ENCODE data around the gene RABGAP1.

The RABGAP1 gene

DNA sequence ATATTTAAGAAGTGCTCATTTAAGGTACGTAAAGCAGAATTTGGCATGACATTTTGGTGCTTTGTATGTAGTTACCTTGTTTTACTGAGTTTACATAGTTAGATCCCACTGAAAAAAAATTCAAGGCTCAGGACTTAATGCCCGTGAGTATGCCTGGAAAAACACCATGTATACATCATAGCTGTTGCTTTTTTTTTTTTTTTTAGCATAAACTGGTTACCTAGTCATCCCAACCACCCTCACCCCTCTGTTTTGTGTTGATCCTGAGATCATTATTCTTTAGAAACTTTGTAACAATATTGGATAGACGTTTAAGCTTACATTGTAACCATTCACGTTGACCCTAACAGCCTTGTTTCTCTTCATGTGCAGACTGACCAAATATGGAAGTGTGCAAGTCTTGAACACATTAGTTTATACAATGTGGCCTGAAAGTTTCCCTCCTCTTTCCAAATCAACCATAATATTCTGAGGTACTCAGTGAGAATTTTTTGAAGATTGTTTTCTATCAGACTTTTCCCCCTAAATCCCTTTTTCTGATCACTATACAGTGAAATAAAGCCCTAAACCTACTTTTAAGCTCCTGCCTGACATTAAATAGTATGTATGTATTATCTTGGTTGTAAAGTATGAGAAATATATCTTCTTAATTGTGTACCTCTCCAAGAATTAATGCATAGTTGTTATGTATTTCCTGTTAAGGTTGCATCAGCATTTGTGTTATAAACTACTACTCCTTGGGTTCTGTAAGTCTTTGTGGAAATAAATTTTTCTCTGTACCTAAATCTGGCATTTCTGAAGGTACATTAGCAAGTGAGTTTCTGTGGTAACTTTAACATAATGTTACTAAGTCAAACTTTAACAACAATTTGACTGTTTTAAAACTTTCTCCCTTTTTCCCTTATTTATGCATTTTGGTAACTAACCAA is 4.4 kb downstream of the RABGAP1 start:
- DNase-seq (ENCODE audit: low spot score), result no peak

DNA sequence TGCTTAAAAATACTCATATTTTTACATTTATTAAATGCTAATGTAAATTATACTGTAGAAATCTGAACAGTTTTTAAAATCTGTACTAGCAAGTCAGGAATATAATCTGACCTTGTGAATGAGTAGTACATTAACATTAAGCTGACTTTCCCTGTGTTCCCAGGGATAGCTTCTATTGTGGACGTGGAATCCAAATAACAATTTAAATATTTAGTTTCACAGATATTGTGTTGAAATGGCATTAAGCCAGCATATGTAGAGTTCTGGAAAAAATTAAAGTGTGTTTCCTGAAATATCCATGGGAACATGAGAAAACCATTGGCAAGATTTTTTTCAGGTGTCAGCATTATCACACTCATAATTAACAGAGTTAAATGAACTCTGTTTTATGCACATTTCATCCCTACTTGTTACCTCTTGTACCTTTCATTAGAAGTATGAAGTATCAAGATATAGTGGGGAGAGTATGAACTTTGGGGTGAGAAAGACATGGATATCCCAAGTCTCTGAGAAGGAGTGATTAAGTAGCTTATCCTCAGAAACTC is 5.7 kb downstream of the RABGAP1 start:
- DNase-seq (ENCODE audit: low spot score), result no peak

DNA sequence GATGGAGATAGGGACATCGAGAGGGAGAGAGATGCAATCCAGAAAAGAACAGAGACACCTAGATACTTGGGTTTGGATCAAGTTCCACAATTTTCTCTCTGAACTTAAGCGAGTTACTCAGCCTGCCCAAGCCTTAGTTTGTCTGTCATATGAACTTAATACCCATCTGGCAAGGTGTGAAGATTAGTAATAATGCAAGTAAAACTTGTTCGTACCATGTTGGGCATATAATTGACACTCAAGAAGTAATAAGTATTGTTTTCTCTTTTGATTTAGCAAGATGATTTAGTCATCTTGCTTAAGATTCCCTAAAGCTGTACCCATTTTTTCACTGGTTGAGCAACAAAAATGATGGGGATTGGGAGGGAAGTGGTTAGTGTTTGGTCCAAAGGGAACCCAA is 7.5 kb downstream of the RABGAP1 start:
- DNase-seq (ENCODE audit: low spot score), result no peak

DNA sequence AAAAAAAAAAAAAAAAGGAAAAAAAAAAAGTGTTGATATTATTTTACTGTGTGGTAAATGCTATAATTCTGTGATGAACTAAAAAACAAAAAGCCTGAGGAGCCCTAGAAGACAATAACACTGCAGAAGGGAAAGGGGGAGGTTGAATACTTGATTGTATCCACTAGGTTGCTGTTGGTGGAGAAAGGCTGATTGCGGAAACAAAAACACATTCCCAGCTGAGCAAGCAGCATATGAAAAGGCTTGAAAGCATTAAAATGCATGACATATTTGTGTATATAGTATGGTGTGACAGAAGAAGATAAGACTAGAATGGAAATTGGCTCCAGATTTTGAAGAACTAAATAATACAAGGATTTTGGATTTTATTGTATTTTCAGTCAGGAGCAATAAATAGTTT is 8.9 kb downstream of the RABGAP1 start:
- no peak for DNase-seq (ENCODE audit: low spot score)

DNA sequence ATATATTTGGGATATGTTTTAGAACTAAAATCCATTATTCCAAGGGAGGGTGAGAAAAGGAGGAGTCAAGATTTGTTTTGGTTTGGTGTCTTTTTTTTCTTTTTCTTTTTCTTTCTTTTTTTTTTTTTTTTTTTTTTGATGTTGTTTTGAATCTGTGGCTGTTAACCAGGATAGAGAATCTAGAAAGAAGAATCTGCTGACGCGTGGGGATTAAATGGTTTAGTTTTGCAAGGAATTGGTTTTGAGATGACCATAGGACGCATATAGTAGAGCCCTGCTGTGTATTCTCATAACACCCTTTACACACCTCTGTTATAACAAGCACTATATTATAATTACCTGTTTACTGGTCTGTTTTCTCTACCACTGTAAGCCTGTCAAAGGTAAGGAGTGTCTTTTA is 9.4 kb downstream of the RABGAP1 start:
- DNase-seq (ENCODE audit: low spot score), result no peak

DNA sequence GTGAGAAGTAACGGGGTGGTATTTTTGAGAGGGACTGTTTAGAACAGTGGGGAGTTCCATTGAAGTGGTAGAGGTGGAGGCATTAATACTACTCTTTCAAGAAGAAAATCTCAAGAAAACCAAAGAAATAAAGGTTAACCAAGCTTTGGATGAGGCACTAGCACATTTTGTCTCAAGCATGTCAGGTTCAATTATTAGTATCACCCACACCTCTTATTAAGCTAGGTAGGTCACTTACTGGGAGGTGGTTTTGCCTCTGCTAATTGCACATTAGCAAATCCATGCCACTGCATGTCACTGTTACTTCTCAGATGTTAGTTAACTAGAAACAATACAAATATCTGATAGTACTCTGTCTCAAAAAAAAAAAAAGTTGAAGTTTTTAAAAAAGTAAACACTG is 10.2 kb downstream of the RABGAP1 start:
- DNase-seq (ENCODE audit: low spot score), result no peak

DNA sequence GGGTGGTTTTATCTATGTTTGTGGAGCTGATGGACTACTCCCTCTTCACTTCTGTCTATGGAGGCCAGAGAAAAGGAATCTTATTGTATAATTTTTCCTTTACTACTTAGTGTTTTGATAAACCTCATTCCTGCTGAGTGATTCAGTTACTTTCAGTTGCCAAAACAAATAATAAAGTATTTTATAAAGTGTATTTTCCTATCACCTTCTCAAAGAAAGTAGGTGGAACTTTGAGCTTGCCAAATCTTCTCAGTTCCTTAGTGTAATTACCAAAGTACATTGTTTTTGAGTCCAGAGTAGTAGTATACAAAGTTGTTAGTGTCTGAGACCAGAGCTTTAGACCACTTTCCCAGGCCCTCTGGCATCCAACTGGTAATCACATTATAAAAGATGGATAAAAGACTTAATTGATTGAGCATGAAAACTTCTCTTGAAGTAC is 13.5 kb downstream of the RABGAP1 start:
- no peak for DNase-seq (ENCODE audit: low spot score)

DNA sequence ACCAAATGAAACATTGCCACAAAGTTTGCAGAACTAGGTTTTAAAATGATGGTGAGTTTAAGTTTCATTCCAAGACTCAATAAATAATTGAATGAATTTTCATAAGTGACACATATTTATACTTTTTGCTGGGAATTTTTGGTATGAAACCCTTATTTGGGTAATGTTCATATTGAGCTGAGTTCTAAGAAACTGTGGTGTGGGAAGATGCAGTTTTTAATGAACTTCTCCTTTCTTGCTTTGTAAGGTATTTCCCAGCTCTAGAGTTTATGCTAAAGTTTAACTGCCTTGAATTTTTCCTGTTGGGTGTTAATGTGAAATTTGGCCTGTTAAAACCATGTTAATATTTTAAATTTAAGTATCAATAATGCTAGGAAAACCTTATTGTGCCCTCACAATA is 15.1 kb downstream of the RABGAP1 start:
- no peak for DNase-seq (ENCODE audit: low spot score)

DNA sequence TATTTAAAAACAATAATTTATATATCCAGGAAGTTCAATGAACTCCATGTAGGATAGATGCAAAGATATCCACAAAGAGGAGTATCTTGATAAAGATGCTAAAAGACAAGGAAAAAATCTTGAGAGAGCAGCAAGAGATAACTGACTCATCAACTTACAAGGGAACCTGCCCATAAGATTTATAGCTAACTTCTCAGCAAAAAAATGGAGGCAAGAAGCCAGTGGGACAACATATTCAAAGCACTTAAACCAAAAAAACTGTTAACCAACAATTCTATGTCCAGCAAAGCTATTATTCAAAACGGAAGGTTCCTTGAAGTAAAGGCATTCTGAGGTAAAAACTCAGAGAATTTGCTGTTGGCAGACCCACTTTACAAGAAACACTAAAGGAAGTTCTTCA is 20.3 kb downstream of the RABGAP1 start:
- DNase-seq (ENCODE audit: low spot score), result no peak

DNA sequence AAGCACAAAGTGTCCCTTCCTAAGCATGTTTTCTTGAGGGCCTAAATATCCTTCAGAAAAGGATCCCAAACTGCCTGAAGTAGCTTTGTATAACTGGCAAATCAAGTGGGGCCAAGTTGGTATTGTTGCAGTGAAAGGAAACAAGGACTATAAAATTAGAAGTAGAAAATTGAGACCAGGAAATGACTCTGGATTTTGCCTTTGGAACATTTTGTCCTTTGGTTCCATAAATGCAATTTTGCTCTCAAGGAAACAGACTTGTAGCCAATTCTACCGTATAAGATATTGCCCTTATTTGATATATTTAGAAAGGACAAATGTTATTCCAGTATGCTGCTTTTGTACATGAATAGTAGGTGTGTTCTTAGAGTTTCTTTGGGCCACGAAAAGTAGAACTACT is 34.4 kb downstream of the RABGAP1 start:
- no peak for DNase-seq (ENCODE audit: low spot score)

DNA sequence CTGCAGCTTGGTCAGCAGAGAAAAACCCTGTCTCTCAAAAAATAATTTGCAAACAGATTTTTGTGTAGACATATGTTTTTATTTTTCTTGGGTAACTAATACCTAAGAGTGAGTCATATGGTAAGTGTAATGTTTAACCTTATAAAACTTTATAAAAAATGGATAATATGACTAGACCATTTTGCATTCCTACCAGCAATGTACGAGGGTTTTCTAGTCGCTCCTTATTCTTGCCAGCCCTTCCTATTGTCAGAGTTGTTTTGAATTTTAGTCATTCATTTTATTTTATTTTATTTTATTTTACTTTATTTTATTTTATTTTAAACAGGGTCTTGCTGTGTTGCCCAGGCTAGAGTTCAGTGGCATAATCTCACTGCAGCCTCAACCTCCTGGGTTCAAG is 37.8 kb downstream of the RABGAP1 start:
- no peak for DNase-seq (ENCODE audit: low spot score)

DNA sequence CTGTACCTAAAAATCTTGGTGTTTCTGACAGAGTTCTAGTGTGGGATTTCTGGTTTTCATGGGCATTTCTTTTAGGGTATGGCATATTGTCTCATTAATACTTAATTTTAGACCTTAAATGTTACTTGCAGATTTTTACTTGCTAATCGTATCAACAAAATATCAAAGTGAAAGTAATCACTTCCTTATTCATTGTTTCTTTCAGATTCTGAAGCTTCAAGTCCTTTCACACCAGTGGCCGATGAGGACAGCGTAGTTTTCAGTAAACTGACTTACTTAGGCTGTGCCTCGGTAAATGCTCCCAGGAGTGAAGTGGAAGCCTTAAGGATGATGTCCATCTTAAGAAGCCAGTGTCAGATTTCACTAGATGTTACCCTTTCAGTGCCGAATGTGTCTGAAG is 45.2 kb downstream of the RABGAP1 start:
- DNase-seq (ENCODE audit: low spot score), result no peak

DNA sequence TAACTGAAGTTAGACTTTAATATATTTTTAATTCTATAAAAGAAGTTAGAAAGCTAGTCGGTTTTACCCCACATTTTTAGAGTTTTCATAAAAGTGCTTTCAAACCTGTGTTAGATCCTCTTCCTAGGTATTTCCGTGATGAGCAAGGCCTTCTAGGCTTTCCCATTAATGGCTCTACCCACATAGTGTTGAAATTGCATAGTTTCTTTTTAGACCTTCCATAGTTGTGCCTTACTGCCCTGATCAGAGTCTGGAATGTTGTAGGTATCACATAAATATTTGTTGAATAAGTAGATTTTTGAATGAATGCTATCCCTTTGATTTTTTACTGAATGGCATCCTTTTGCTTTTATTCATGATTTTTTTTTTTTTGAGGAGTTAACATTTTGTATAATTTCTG is 47.3 kb downstream of the RABGAP1 start:
- DNase-seq (ENCODE audit: low spot score), result no peak

DNA sequence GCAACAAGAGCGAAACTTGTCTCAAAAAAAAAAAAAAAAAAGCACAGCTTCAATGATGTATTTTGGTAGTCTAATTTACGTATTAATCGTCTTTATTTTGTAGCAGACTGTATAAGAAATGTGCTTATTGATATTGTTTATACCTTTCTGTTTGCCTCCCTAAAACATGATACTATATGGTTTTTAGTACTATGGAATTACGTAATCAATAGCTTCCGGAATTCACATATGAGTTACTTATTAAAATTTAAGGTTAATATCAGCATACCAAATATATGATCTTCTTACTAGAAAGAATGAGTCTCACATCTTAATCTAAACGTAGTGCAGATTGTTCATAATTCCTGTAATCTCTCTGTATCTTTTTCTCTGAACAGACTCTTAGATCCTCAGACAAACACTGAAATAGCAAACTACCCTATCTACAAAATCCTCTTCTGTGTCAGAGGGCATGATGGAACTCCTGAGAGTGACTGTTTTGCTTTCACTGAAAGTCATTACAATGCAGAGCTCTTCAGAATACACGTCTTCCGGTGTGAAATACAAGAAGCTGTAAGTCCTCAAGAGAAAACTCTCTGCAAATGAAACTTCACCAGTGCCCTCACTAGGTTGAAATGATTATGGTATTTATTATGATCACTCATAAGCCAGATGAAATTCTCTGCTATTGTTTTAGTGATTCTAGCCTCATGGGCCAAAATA is 48.3 kb downstream of the RABGAP1 start:
- DNase-seq (ENCODE audit: low spot score), result no peak

DNA sequence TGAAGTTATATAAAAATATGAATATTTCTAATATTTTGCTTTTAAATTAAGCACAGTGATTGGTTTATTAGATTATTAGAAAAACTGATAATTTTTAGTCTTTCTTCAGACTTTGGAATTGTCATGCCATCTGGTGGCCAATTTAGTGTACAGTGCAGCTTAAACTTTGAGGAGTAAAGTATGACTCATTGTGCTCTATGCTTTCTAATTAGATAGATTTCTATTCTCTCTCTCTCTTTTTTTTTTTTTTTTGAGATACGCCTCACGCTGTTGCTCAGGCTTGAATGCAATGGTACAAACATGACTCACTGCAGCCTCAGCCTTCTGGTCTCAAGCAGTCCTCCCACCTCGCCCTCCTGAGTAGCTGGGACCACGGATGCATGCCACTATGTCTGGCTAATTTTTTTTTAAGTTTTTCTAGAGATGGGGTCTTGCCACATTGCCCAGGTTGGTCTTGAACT is 50.6 kb downstream of the RABGAP1 start:
- peak; percentile 23 for DNase-seq (ENCODE audit: low spot score)

DNA sequence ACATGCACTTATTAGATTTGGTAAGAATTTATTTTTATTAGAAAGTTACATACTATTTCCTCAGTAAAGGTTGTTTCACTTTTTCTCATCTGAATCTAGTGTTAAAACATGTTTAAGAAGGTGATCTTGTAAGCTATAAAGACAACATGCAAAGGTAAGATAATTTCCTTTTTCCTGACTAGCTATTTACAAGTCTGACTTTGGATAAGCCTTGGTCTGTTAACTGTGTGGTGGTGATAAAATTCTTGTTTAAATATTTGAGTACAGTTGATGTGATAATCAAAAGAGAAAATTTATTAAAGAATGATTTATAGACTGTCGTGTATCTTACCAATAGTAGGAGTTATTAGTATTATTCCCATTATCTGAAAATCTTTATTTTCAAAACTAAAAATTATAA is 55.8 kb downstream of the RABGAP1 start:
- no peak for DNase-seq (ENCODE audit: low spot score)

DNA sequence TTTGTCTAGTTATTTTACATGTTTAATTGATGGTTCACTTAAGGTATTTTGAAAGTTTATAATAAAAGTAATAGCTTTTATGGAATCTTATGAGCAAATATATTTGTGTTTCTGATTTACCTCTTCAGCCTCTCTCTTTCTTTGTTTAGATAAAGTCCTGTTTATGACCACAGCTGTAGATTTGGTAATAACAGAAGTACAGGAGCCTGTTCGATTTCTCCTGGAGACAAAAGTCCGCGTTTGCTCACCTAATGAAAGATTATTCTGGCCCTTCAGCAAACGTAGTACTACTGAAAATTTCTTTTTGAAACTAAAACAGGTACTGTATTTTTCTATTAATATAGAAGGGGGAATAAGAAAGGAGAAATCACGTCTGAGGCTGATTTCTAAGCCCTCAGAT is 57.6 kb downstream of the RABGAP1 start:
- no peak for DNase-seq (ENCODE audit: low spot score)

DNA sequence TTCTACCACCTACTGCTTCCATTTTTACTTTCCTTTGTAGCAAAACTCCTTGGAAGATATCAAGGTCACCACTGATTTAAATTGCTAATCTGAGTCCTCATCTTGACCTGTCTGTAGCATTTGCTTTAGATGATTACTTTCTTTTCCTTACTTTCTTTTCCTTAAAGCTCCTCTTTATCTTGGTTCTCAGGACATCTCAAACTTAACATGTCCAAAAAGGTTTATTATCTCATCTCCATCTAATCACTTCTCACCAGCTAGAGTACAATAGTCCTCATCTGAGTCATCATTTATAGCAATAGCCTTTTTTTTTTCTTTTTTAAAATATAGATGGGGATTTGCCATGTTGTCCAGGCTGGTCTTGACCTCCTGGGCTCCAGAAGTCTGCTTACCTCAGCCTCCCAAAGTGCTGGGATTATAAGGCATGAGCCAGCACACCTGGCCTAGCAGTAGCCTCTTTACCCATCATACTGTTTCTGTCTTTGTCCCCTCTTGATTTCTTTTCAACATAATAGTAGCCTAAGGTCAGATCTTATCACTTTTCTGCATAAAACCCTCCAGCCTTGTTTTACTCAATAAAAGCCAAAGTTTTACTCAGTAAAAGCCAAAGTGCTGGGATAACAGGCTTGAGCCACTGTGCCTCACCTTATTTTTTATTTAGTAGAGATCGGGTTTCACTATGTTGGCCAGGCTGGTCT is 59.7 kb downstream of the RABGAP1 start:
- no peak for DNase-seq (ENCODE audit: low spot score)

DNA sequence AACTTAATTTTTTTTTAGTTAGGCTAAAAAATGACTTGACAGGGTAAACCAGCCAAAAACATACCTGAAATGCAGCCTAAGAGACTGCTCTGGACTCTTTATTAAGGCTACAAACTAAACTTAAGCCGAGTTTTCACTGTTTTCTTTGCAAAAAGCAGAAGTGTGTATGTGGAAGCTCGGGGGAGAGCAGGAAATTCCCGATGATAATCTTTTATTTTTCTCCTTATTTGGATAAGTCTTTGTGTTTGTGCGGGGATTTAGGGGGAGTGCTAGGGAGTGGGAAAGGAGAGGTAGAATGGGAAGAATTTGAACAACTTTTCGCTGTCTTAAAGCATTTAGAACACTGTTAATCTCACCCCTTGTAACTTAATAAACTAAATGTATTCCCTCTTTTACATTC is 61.9 kb downstream of the RABGAP1 start:
- no peak for DNase-seq (ENCODE audit: low spot score)

DNA sequence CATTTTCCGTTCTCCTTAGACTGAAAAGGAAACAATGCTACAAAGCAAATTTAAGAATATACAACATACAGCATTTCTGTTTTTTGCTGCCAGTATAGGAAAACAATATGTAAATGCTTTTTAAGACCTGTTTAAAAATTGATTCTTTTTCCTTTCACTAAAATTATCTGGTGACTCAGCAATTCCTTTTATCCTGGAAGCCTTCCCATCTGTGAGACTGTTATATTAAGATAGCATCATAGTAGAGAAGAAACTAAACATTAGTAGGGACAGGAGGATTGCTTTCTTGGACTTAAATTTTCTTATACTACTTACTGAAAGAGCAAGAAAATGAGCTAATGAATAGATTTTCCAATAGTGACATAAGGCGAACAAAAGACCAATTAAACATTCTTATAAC is 62.6 kb downstream of the RABGAP1 start:
- no peak for DNase-seq (ENCODE audit: low spot score)

DNA sequence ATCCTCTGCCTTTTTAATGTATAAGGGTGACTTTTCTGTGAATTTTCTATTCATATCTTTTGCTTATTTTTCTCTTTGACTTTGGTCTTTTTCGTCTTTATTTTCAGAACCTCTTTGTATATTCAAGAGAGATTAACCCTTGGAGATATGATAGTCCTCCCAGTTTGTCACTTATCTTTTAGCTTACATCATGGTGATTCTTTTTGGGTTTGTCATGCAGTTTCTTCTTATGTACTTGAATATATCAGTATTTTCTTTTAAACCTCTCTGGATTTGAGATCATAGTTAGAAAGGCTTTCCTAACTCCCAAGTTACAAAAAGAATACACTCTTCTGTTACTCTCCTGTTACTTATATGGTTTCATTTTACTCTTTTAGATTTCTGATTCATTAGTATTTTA is 65.1 kb downstream of the RABGAP1 start:
- no peak for DNase-seq (ENCODE audit: low spot score)

DNA sequence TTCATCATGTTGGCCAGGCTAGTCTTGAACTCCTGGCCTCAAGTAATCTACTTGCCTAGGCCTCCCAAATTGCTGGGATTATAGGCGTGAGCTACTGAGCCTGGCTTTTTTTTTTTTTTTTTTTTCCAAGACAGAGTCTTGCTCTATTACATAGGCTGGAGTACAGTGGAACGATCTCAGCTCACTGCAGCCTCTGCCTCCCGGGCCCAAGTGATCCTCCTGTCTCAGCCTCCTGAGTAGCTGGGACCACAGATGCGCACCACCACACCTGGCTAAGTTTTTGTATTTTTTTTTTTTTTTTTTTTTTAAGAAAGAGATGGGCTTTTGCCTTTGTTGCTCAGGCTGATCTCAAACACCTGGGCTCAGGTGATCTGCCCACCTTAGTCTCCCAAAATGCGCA is 66.4 kb downstream of the RABGAP1 start:
- DNase-seq (ENCODE audit: low spot score), result no peak

DNA sequence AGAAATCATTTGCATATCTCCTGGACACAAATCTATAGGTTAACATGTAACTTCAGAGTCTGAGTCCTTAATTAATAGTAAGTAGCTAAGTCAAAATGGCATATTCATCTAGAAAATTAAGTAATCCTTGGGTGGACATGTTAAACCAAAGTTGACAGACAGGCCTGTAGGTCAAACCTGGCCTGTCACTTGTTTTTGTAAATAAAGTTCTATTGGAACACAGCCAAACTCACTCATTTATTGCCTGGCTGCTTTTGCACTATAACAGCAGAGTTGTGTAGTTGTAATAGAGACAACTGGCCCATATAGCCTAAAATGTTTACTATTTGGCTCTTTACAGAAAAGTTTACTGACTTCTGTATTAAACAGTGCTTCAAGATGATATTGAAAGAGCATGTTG is 68.1 kb downstream of the RABGAP1 start:
- DNase-seq (ENCODE audit: low spot score), result no peak

Measured in CD4-positive, alpha-beta T cell treated with Interleukin-6 at 100 ng/mL for 8 hours (primary cell).